Sigmoid colon (tissue), 4 donors: ENCODE results near the gene HADHB.

Experiments used
- EP300 ChIP-seq, 4 donors: sonication (generic); formaldehyde crosslinking; IDR thresholded peaks; one replicate each; pipeline ENCODE4 v1.6.1; 2017; ENCODE audit warnings: antibody characterized with exemption in 4 of 4
- POLR2A ChIP-seq, 2 donors: fragments of 450-650 bp; IDR thresholded peaks; one replicate each; pipeline ENCODE4 v1.6.1; 2016; ENCODE audit warnings: antibody characterized with exemption in 2 of 2, mild to moderate bottlenecking in 2 of 2, moderate library complexity in 2 of 2
- POLR2AphosphoS5 ChIP-seq, 4 donors: sonication (generic); formaldehyde crosslinking; IDR thresholded peaks; one replicate each; pipeline ENCODE4 v1.6.1; 2017; ENCODE audit warnings: antibody characterized with exemption in 4 of 4
- TF ChIP-seq, protein P1 (sequence below), 4 experiments: fragments of 450-650 bp in 3 of 4; fragments of 200-600 bp in 1 of 4; IDR thresholded peaks; one replicate each; pipeline ENCODE4 v1.5.1; 2016 to 2019; ENCODE audit warnings: antibody characterized with exemption in 4 of 4, mild to moderate bottlenecking in 3 of 4, moderate library complexity in 2 of 4

DNA sequence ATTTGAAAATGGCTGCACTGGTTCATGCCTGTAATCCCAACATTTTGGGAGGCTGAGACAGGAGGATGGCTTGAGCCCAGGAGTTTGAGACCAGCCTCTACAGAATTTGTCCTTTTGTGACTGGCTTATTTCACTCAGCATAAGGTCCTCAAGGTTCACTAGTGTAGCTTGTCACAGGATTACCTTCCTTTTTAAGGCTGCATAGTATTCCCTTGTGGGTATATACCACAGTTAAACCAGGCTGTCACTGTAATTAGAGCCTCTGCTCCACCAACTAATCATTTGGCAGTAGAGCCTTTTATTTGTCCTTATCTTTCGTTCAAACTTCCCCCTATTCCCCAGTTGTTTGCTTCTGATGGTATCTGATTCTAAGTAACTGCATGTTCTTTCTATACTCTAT is 50.8 kb downstream of the HADHB start:
- no peak for TF ChIP-seq POLR2AphosphoS5 (IDR thresholded peaks at IDR 0.05)
- TF ChIP-seq EP300 (IDR thresholded peaks at IDR 0.05), result no peak
- TF ChIP-seq, protein P1, sequence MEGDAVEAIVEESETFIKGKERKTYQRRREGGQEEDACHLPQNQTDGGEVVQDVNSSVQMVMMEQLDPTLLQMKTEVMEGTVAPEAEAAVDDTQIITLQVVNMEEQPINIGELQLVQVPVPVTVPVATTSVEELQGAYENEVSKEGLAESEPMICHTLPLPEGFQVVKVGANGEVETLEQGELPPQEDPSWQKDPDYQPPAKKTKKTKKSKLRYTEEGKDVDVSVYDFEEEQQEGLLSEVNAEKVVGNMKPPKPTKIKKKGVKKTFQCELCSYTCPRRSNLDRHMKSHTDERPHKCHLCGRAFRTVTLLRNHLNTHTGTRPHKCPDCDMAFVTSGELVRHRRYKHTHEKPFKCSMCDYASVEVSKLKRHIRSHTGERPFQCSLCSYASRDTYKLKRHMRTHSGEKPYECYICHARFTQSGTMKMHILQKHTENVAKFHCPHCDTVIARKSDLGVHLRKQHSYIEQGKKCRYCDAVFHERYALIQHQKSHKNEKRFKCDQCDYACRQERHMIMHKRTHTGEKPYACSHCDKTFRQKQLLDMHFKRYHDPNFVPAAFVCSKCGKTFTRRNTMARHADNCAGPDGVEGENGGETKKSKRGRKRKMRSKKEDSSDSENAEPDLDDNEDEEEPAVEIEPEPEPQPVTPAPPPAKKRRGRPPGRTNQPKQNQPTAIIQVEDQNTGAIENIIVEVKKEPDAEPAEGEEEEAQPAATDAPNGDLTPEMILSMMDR (IDR thresholded peaks at IDR 0.05), result no peak
- TF ChIP-seq POLR2A (IDR thresholded peaks at IDR 0.05), result no peak
